Ascending aorta (tissue), 2 donors: Measurements from ENCODE around the gene TTBK2. TPM values are rescaled to one million over a fixed set of nuclear protein-coding genes. Genes with fewer than 3 reads are reported as not detected.

Experiments
- DNase-seq, 2 donors: peaks; one replicate each; pipeline ENCODE4 v3.0.0-alpha.2; 2019; ENCODE audit warnings: low spot score in 2 of 2
- H3K27ac ChIP-seq, 2 donors: fragments of 200-600 bp; sonication (generic); one replicate each; pipeline ENCODE4 v1.5.1; 2016 to 2017; ENCODE audit warnings: mild to moderate bottlenecking in 1 of 2
- H3K27me3 ChIP-seq: fragments of 200-600 bp; sonication (generic); one replicate; pipeline ENCODE4 v1.5.1; 2017
- H3K36me3 ChIP-seq, 2 donors: fragments of 200-600 bp; sonication (generic); one replicate each; pipeline ENCODE4 v1.5.1; 2016
- H3K4me1 ChIP-seq, 2 donors: fragments of 200-600 bp; sonication (generic); one replicate each; pipeline ENCODE4 v1.5.1; 2016 to 2017; ENCODE audit warnings: mild to moderate bottlenecking in 1 of 2
- H3K4me3 ChIP-seq, 2 donors: fragments of 200-600 bp; sonication (generic); one replicate each; pipeline ENCODE4 v1.5.1; 2016 to 2017; ENCODE audit warnings: mild to moderate bottlenecking in 1 of 2
- H3K9me3 ChIP-seq, 2 donors: fragments of 200-600 bp; sonication (generic); one replicate each; pipeline ENCODE4 v1.5.1; 2016
- CTCF ChIP-seq, 3 experiments: fragments of 200-600 bp in 2 of 3; fragments of 450-650 bp in 1 of 3; sonication (generic) in 2 of 3; IDR thresholded peaks; one replicate each; pipeline ENCODE4 v1.5.1; 2016 to 2019; ENCODE audit warnings: antibody characterized with exemption in 3 of 3, mild to moderate bottlenecking in 1 of 3, moderate library complexity in 1 of 3
- intact Hi-C: fragments of 100-400 bp; cut with DNase I; formaldehyde crosslinking; loops from one replicate; pipeline ENCODE4 v1.15.1; 2023
- total RNA-seq: library from RNA; depleted of rRNA; stranded (reverse); fragments of >200 nt; gene quantifications from one replicate; pipeline ENCODE4 v1.1.0, GENCODE V29; 2016

TTBK2 gene
- total RNA-seq, 1 donor from 2014 or later = 25.3 TPM

- Histone ChIP-seq H3K27ac (peak overlapping the region; percentile 13 to 31), H3K9me3 (no peaks in the 10 kb centered on the region), H3K27me3 (no peaks in the 10 kb centered on the region), H3K4me1 (peaks cover 0 to 7% of the 10 kb centered on the region in 2 donors), H3K36me3 (no peaks in the 10 kb centered on the region), H3K4me3 (no peak overlapping the region)
- peak in 1 of 2 donors; percentile 43 for DNase-seq
- TF ChIP-seq CTCF (IDR thresholded peaks at IDR 0.05) = no peak
- intact Hi-C loops = loop anchor here (5.0 kb wide), 1 partner anchor 94 kb away; no protein-coding TSS in a partner anchor
These were observed 212.6 kb downstream of the TTBK2 start for GRCh38 chr15:42707873-42708544.

- H3K4me1 ChIP-seq = peaks cover 0 to 7% of the 10 kb centered on the region in 2 donors
- no peaks in the 10 kb centered on the region for H3K36me3 ChIP-seq
- H3K27ac ChIP-seq = peak overlapping the region in 1 of 2 donors; percentile 25
- peak in 1 of 2 donors; percentile 40 for DNase-seq
- TF ChIP-seq CTCF (IDR thresholded peaks at IDR 0.05) = no peak
- intact Hi-C loops = loop anchor here (5.0 kb wide), 1 partner anchor 95 kb away; no protein-coding TSS in a partner anchor
- H3K4me3 ChIP-seq = no peak overlapping the region
- no peaks in the 10 kb centered on the region for H3K9me3 ChIP-seq
- no peaks in the 10 kb centered on the region for H3K27me3 ChIP-seq
These were observed 213.5 kb downstream of the TTBK2 start for GRCh38 chr15:42707068-42707467.

GRCh38 chr15:42705336-42705735 lies 215.2 kb downstream of the TTBK2 start:
- peaks cover 0 to 10% of the 10 kb centered on the region in 2 donors for H3K36me3 ChIP-seq
- H3K27ac ChIP-seq = no peak overlapping the region
- intact Hi-C loops = loop anchor here (5.0 kb wide), 1 partner anchor 97 kb away; no protein-coding TSS in a partner anchor
- no peak overlapping the region for H3K4me3 ChIP-seq
- no peaks in the 10 kb centered on the region for H3K27me3 ChIP-seq
- peaks cover 0 to 7% of the 10 kb centered on the region in 2 donors for H3K4me1 ChIP-seq
- no peaks in the 10 kb centered on the region for H3K9me3 ChIP-seq
- no peak for TF ChIP-seq CTCF (IDR thresholded peaks at IDR 0.05)
- DNase-seq = peak in 1 of 2 donors; percentile 56

GRCh38 chr15:42704492-42704926 lies 216.1 kb downstream of the TTBK2 start:
- Histone ChIP-seq H3K36me3 (peaks cover 6 to 14% of the 10 kb centered on the region in 2 donors), H3K4me3 (no peak overlapping the region), H3K27me3 (no peaks in the 10 kb centered on the region), H3K4me1 (peaks cover 0 to 7% of the 10 kb centered on the region in 2 donors), H3K9me3 (no peaks in the 10 kb centered on the region), H3K27ac (peak overlapping the region in 1 of 2 donors; percentile 33)
- intact Hi-C loops = loop anchor here (1.0 kb wide), 1 partner anchor 222 kb away; no protein-coding TSS in a partner anchor
- TF ChIP-seq CTCF (IDR thresholded peaks at IDR 0.05) = peak; percentile 78 to 89 (median 82)
- DNase-seq = peak in 1 of 2 donors; percentile 84

GRCh38 chr15:42696626-42697025 lies 224.0 kb downstream of the TTBK2 start:
- no peaks in the 10 kb centered on the region for H3K9me3 ChIP-seq
- H3K27me3 ChIP-seq = no peaks in the 10 kb centered on the region
- H3K36me3 ChIP-seq = peaks cover 17 to 73% of the 10 kb centered on the region in 2 donors
- intact Hi-C loops = no loop called here
- H3K27ac ChIP-seq = peak overlapping the region in 1 of 2 donors; percentile 2
- H3K4me3 ChIP-seq = no peak overlapping the region
- peaks cover 0 to 2% of the 10 kb centered on the region in 2 donors for H3K4me1 ChIP-seq
- TF ChIP-seq CTCF (IDR thresholded peaks at IDR 0.05) = no peak
- DNase-seq = no peak
